Epithelial cell of proximal tubule (primary cell): ENCODE data around the gene LIN7A. TPM values are rescaled to one million over a fixed set of nuclear protein-coding genes. Genes with fewer than 3 reads are reported as not detected.

Experiments used
- DNase-seq: peaks from one replicate; pipeline ENCODE4 v3.0.0-alpha.2; 2011; ENCODE audit warnings: low read depth
- H3K4me3 ChIP-seq: 2 replicates; pipeline ENCODE4 v1.5.1; 2011; ENCODE audit warnings: low read depth, mild to moderate bottlenecking, low read length
- CTCF ChIP-seq: conservative IDR thresholded peaks from 2 replicates; pipeline ENCODE4 v1.5.1; 2012; ENCODE audit warnings: low read depth, mild to moderate bottlenecking, low read length
- total RNA-seq: library from RNA; depleted of rRNA; stranded (reverse); fragments of >200 nt; gene quantifications from 2 replicates; pipeline ENCODE4 v1.2.3, GENCODE V29; 2015

Gene LIN7A
- total RNA-seq, 1 donor from 2014 or later = 2.3 TPM

- no peak for TF ChIP-seq CTCF
- H3K4me3 ChIP-seq = no peak overlapping the region
- no peak for DNase-seq
Observed at GRCh38 chr12:80815351-80815750, 122.4 kb downstream of the LIN7A start.

GRCh38 chr12:80814453-80814852, 123.3 kb downstream of the LIN7A start:
- H3K4me3 ChIP-seq = no peak overlapping the region
- DNase-seq = no peak
- TF ChIP-seq CTCF = no peak

DNA sequence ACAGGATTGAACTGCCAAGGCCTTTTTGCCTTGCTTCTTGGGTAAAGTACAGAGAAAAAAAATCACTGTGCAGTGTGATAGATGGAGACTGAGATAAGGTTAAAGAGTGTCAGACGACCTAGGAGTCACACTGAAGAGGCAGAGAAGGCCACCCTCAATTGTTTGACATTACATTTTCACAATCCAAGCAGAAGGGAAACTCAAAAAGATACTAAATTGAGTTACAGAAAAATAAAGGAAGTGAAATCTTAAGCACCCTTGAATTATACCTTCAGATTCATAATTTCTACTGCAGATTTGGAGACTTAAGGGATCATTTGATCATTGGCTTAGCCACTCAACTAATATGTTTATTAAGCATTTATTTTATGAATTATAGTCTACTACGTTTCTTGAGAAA, 123.9 kb downstream of the LIN7A start:
- no peak for DNase-seq
- TF ChIP-seq CTCF = no peak
- H3K4me3 ChIP-seq = no peak overlapping the region

GRCh38 chr12:80811957-80812708, 125.6 kb downstream of the LIN7A start:
- no peak overlapping the region for H3K4me3 ChIP-seq
- no peak for TF ChIP-seq CTCF
- DNase-seq = no peak

GRCh38 chr12:80810874-80811273, 126.9 kb downstream of the LIN7A start:
- no peak for DNase-seq
- H3K4me3 ChIP-seq = no peak overlapping the region
- TF ChIP-seq CTCF = no peak

DNA sequence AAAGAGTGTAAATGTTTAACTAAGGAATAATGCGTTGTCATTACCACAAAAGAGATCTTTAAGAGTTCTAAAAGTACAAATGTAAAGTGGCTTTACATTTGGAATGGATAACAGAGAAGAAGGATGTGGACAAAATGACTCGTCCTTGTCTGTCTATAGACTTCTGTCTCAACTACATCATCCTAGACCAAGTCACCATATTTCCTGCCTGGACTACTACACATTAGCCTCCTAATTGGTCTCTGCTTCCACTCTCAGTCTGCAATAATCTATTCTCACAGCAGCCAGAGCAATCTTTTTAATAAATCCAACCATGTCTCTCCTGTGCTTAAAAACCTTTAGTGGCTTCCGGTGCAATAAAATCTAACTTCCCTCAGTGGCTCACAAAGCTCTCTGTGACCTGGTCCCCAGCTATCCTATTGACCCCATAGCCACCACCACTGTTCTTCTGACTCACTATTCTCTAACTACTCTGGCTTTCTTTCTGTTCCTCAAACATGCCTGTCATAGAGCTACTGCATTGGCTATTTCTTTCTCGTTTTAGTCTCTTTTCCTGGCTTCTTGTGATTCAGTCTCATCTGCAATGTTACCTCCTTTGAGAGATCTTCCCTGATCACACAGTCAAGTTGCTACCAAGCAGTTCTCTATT, 130.0 kb downstream of the LIN7A start:
- no peak overlapping the region for H3K4me3 ChIP-seq
- no peak for TF ChIP-seq CTCF
- DNase-seq = no peak

- no peak overlapping the region for H3K4me3 ChIP-seq
- DNase-seq = no peak
Observed at GRCh38 chr12:80805106-80805505, 132.6 kb downstream of the LIN7A start.

More at GRCh38 chr12:80805106-80805505, 132.6 kb downstream of the LIN7A start:
- TF ChIP-seq CTCF = no peak
